ENCODE measurements around the gene C6orf89. TPM values are rescaled to one million over a fixed set of nuclear protein-coding genes. Genes with fewer than 3 reads are reported as not detected.
"Not testable (repeated sequence)": the region's sequence is repeated elsewhere in the genome, so short reads cannot be mapped to it uniquely, and the experiment has no call there.

C6orf89 gene
- total RNA-seq, 1 experiment from 2014 or later = 36.8 TPM

DNA sequence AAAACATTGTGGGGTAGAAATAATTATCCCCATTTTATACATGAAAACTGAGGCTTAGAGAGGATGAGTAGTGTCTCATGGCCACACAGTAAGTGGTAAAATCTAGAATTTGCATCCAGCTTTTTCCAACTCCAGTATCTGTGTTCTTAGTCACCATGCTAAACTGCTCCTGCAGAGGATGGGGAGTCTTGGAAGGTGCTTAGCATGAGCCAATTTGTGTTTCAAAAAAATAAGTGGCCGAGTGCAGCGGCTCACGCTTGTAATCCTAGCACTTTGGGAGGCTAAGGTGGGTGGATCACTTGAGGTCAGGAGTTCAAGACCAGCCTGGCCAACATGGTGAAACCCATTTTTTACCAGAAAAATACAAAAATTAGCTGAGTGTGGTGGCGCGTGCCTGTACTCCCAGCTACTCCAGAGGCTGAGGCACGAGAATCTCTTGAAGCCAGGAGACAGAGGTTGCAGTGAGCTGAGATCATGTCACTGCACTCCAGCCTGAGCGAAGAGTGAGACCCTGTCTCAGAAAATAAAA is 2.4 kb downstream of the C6orf89 start:
- no peak for DNase-seq (ENCODE audit: low spot score)

DNA sequence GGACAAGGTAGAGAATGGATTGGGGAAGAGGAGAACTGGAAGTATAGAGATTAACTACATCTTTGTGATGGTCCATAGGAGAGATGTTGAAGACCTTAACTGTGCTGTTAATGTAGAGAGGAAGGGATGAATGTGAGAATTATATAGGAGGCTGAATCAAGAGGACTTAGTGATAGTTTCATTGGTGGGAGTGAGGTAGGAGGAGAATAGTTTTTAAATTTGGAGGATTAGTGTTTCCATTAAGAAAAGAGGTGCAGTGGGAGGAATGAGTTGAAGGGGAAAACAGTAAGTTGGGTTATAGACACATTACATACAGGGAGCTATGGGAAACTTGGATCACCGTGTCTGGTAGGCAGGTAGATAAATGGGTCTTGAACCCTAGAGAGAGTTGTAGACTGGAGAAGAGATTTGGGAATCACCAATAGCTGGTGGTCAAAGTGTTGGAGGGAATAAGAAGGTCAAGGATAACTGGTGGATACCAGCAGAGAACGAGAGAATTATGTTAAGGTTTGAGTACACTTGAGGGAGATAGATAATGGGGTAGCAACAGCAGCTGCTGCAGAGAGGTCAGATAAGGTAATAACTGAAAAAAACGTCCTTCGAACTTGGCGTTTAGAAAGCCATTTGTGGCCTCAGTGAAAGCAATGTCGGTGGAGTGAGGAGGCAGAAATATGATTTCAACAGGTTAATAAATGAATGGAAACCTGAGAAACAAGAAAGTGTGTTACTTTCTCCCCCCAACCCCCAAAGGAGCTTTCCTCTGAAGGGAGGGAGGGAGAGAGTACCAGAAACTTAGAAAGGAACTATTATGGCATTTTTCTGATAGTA is 3.1 kb downstream of the C6orf89 start:
- DNase-seq (ENCODE audit: low spot score) = no peak

DNA sequence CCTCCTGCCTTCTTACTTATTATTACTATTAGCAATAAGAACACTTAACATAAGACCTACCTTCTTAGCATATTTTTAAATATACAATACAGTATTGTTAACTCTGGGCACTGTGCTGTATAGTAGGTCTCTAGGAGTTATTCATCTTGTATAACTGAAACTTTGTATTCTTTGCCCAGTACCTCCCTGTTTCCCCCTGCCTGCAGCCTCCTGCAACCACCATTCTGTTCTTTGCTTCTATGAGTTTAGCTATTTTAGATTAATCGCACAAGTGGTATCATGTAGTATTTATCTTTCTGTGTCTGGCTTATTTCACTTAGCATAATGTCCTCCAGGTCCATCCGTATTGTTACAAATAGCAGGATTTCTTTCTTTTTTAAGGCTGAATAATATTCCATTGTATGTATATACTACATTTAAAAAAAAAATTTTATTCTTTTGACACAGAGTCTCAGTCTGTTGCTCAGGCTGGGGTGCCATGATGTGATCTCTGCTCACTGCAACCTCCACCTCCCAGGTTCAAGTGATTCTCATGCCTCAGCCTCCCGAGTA is 4.4 kb downstream of the C6orf89 start:
- DNase-seq (ENCODE audit: low spot score) = no peak

DNA sequence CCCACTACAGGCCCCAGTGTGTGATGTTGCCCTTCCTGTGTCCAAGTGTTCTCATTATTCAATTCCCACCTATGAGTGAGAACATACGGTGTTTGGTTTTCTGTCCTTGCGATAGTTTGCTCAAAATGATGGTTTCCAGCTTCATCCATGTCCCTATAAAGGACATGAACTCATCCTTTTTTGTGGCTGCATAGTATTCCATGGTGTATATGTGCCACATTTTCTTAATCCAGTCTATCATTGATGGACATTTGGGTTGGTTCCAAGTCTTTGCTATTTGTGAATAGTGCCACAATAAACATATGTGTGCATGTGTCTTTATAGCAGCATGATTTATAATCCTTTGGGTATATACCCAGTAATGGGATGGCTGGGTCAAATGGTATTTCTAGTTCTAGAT is 5.4 kb downstream of the C6orf89 start:
- not testable (repeated sequence) for DNase-seq (ENCODE audit: low spot score)

DNA sequence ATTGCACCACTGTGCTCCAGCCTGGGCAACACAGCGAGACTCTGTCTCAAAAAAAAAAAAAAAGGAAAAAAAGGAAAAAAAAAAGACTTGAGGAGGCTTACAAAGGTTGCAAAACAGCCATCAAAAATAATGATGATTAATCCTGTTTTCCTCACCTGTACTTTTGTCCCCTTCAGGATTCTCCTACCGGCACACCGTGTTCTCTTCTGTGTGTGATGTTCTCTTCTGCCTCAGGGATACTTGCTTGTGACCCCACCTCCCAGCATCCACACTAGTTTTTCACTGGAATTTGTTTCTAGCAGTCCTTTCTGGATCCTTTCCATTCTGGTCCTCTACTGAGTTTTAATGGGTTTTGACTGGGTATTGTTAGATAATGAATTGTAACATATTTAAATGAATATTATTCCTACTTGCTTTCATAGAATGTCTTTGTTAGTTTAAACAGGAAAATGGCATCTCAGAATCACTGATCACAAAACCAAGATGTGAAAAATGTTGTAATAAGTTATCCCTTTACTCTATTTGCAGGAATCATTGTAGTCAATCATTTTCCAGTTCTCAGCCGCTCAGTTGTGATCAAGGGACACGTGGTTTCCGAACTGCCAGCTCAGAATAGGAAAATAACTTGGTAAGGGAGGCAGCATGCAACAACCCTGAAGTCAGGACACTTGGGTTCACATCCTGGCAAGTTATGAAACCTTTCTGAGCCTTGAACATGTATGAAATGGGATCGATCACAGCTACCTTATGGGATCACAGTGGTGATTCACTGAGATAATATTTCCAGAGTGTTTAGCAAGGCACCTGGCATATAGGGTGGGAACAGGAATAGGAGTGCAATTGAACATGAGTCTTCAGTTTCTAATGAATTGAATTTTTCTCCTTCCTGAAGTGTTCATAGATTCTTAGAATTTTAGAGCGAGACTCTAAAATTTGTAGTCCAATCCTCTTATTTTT is 8.5 kb downstream of the C6orf89 start:
- no peak for DNase-seq (ENCODE audit: low spot score)

DNA sequence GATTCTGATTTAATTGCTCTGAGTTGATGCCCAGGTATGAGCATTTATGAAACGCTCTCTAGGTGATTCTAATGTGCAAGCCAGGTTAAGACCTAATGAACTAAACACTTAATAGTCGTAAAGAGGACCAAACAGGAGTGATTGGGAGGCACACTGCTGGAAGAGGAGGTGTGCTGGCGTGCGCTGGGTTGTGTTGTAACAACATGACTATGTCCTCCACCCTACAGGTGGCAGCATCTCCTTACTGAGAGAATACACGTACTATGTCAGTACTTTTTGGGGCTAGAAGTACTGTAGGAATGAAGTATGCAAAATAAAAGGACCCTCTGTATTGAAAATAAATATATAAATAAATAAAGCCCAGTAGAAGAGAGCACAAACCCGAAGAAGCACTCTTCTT is 11.9 kb downstream of the C6orf89 start:
- DNase-seq (ENCODE audit: low spot score) = no peak

DNA sequence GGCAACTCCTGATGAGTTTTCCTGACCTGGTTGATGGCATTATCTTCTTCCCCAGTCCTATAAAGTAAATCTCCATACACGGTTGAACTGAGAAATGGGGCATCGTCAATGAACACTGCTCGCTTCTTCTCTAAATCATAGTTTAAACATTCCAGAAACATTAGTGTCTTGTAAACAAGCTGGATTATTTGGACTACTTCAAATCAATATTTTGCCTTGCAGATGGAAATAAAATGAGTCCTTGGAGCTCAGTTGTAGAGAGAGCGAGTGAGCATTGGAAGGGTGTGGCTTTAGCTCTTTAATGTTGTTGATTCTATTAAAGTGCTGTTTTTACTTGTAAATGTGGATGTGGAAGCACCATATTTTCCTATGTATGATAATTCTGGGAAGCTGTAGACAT is 18.4 kb downstream of the C6orf89 start:
- DNase-seq (ENCODE audit: low spot score) = no peak

DNA sequence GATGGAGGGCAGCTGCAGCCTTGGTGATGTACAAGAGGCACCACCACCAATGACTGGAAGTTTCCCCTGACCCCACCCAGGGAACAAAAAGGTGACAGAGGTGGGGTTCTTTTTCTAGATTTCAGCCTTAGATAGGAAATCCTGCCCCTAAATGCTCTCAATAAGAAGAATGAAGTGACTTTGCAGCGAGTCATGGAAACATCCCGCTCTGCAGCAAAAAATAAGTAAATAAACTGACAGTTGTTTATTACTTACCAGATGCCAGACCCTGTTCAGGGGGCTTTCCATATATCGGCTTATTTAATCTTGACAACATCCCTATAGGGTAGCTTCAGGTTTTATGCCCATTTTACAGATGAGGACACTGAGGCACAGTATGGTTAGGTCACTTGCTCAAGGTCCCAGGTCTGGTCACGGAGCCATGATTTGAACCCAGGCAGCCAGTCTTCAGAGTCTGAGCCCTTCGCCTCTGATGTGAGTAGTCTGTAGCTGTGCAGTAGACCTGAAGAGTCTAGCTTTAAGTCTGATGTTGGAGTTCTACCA is 19.2 kb downstream of the C6orf89 start:
- DNase-seq (ENCODE audit: low spot score) = no peak

DNA sequence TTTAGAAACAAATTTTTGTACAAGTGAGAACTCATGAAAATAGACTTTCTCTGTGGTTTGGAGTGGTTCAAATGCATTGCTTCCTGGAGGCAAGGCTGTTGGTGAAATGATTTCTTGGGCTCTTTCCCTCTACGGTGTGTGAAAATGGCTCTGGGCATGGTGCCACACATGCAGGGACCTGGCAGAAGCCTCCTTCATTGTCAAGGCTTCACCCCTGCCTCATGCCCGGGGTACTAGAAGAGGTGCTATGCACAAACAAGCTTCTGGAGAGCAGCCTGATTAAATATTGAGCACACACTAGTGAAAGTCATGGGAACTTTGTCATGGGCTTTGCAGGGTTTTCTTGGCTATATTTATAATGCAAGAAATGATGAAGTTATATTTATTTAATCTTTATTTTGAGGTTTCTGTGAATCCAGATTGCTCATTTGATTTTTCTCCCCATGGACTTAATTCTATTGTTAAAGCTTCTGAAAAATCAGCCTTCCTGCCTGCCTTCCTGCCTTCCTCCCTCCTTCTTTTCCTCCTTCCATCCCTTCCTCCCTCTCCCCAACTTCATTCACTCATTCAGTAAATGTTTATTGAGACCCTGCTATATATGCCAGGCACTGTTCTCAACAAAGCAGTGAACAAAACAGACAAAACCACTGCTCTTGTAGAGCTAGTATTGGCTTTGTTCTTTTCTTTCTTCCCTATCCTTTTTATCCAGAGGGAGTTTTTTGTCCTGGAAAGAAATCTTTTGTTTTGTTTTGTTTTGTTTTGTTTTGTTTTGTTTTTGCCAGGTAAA is 21.0 kb downstream of the C6orf89 start:
- DNase-seq (ENCODE audit: low spot score) = no peak

DNA sequence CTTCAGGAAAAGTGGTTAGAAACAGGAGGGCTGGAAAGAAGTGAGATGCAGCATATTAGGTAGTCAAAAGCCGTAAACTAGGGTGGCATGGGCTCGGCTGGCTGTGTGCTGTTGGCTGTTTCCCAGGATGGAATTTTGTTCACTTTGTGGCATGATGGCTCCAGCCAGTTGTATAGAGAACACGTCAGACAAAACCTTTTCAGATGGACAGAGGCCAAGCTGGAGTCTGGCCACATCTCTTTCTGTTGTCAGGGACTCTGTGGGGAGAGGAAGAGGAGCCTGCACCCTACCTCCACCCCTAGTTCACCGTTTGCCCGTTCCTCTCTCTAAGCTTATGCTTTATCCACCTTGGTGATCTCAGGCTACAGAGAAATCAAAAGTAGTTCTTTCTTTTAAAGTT is 22.0 kb downstream of the C6orf89 start:
- peak; percentile 73 for DNase-seq (ENCODE audit: low spot score)

DNA sequence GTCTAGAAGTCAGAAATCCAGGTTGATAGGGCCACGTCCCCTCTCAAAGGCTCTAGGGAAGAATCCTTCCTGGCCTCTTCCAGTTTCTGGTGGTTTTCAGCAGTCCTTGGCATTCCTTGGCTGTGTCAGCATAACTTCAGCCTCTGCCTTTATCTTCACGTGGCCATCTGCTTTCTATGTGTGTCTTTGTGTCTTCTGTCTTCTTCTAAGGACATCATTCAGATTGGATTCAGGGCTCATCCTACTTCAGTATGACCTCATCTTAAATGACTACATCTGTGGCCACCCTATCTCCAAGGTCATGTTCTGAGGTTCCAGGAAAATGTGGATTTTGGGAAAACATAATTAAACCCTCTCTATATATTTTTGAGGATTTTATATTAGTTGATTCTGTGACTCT is 23.0 kb downstream of the C6orf89 start:
- no peak for DNase-seq (ENCODE audit: low spot score)

DNA sequence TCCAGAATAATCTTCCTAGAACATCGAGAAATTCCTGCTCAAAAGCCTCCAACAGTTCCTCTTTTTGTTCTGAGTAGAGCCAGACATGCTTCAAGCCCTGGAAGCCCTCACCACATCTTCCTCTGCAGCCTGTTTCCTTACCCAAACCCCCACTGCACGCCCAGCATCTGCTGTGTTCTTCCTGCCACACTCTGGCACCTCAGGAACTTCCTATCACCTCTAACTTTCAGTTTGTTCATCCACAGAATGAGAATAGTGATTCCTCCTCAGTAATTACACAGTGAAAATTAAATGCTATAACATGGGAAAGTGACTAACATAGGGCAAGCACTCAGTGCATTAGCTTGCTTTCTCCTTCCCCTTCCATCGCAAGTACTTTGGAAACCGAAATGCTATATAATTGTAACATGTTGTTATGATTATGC is 26.3 kb downstream of the C6orf89 start:
- DNase-seq (ENCODE audit: low spot score) = no peak

DNA sequence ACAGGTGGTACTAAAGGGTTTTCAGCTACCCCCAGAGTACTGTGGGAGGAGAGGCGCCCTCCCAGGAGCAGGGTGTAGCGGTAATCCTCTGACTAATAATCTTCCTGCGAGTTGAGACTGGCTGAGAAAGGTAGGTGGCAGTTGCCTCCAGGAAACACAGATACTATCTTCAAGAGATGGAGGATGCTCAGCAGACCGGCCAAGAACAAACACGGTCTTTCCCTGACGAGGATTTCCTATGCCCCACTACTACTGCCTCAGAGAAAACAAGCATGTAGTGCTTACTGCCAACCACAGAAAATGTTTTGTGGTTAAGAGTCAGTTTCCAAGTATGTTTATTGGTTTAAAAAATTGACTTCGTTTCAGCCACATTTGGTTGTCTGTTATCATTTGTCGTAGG is 26.8 kb downstream of the C6orf89 start:
- DNase-seq (ENCODE audit: low spot score) = peak; percentile 87

DNA sequence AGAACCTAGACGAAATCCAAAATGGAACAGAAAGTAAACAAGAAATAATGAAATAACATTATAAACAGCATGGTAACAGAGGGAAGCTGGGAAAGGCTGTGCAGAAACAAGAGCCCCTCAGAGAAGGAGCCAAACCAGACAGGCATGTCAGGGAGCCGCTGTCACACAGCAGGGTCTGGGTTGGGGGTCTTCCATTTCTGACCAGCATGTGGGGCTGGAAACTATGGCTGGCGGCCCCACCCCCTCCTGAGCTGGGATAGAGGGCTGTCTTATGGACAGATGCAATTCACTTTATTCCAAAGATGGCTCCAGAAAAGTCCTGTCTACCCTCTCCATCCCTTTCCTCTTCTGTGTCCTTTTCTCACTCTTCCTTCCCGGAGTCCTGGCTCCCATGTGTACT is 27.3 kb downstream of the C6orf89 start:
- no peak for DNase-seq (ENCODE audit: low spot score)

DNA sequence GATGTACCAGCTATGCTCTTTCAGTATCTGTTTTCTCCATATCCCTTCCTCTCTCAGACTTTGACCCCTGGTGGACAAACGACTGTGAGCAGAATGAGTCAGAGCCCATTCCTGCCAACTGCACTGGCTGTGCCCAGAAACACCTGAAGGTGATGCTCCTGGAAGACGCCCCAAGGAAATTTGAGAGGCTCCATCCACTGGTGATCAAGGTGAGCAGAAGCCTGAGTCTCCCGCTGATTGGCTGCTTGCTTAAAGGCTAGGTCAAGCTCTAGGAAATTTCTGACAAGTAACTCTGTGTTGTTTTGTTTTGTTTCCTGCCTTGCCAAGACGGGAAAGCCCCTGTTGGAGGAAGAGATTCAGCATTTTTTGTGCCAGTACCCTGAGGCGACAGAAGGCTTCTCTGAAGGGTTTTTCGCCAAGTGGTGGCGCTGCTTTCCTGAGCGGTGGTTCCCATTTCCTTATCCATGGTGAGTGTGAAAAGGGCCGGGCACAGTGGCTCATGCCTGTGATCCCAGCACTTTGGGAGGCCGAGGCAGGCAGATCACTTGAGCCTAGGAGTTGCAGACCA is 28.6 kb downstream of the C6orf89 start:
- DNase-seq (ENCODE audit: low spot score) = peak; percentile 79

DNA sequence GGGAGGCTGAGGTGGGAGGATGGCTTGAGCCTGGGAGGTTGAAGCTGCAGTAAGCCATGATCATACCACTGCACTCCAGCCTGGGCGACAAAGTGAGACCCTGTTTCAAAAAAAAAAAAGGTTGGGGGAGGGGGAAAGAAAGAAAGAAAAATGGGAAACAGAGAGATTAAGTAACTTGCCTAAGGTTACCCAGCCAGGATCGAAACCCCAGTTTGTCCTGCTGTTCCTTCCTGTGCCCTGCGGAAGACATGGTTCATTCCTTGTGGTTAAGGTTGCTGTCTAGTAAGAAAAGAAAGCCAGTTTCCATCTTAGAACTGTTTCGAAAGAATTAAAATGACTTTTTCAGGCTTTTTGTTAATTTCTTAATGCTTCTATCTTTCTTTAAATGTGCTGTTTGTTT is 29.8 kb downstream of the C6orf89 start:
- DNase-seq (ENCODE audit: low spot score) = no peak

DNA sequence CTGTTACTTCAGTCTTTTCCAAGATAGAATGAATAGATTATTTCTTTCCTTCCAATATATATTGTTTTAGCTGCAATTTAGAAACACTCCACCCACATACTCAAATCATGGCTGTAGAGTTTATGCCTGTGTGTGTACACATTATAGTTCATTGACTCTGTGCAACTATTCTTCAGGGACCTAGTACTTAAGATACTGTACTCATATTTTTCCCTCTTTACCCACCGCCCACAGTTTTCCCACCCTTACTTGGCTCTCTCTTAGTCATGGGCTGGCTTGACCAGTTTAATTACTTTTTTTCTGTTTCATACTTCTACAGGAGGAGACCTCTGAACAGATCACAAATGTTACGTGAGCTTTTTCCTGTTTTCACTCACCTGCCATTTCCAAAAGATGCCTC is 30.4 kb downstream of the C6orf89 start:
- no peak for DNase-seq (ENCODE audit: low spot score)

DNA sequence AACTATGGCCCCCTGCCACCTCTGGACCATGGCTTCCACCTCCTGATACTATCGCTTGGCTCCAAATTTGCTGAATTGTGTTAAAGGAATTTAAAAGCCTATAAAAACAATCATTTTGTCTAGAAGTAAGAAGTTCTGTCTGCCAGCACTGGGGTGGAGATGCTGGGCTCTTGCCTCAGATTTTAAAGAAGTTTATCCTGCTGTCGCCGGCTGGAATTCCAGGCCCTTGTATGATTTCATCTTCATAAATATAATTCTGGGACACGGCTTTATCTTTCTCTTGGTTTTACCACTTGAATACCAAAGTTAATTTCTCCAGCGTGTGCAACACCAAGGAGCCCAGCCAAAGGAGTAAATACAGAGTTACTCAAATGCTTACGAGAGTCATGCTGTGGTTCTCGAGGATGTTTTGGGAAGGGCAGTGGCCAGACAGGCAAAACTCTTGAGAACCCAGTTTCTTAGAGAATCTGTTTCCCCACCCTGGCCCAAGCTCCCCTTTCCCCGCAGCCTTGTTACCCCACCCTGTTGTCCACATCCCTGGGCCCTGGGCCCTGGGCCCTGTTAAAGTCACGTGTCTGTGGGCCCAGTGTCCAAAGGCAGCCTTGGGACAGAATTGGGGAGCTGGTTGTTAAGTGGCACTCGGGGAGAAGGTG is 31.9 kb downstream of the C6orf89 start:
- DNase-seq (ENCODE audit: low spot score) = no peak

DNA sequence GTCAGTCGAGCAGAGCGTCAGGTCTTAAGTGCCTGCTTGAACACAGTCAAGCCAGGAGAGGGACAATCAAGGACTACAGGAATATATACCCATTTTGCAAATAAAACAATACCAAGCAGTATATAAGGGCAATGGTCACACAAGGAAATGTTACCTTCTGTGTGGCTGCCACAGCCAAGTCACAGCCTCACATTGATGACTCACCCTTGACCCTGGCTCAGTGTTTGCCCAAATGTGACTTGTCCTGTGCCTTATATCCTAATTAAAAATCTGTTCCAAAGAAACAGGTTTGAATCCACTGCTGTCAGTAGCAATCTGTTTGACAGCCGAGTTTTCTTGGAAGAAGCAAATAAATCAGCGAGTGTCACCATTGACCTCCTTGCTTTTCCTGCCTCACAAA is 34.3 kb downstream of the C6orf89 start:
- DNase-seq (ENCODE audit: low spot score) = no peak

DNA sequence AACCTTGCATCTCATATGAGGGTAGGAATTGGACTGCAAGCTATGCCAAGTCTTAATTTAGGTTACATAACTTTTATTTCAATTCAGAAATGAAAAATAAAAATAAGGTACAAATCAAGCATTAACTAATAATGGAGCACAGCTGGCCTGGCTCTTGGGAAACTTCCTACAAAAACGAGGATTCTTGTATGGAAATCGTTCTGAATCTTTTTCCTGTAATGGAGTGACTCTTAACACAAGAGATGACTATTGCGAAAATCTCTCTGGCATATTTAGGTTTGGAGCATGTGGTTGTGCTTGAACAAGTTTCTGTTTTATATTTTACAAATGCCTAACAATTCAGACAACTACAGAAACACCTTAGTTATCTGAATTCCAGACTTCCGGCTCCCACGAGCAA is 34.8 kb downstream of the C6orf89 start:
- no peak for DNase-seq (ENCODE audit: low spot score)

All from A172 (cell line).